Measurements from ENCODE around the gene C6.
A peak's percentile ranks its signal among the peaks of the same experiment; 100 is the strongest.
"Not testable (repeated sequence)": the region's sequence is repeated elsewhere in the genome, so short reads cannot be mapped to it uniquely, and the experiment has no call there.

C6 gene

DNA sequence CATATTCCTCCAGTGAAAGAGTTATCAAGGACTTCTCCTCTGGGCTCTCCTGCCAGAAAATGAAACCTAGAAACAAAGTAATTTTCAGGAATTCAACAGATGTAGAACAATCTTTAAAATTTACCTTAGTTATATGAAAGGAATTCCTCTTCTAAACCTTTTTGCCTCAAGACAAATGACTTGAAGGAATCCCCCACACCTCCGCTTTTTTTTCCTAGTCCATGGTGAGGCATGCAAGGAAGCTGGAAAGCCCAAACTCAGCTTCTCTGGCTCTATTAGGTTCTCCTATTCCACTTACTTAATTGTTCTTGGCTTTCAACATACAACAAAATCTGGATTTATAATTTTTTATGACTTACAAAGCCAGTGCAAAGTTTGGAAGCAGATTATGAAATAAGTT is 27.2 kb downstream of the C6 start:
- no peak for TF ChIP-seq POLR2A (IDR thresholded peaks at IDR 0.05; ENCODE audit: low read depth, low read length)
- FAIRE-seq: no peak
- DNase-seq (ENCODE audit: insufficient read length, low spot score): no peak

DNA sequence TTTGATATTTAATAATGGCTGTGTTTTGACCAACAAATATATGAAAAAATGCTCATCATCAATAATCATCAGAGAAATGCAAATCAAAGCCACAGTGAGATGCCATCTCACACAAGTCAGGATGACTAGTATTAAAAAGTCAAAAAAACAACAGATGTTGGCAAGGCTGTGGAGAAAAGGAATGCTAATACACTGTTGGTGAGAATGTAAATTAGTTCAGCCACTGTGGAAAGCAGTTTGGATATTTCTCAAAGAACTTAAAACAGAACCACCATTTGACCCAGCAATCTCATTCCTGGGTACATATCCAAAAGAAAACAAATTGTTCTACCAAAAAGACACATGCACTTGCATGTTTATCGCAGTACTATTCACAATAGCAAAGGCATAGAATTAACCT is 30.0 kb downstream of the C6 start:
- not testable (repeated sequence) for DNase-seq (ENCODE audit: insufficient read length, low spot score); FAIRE-seq

DNA sequence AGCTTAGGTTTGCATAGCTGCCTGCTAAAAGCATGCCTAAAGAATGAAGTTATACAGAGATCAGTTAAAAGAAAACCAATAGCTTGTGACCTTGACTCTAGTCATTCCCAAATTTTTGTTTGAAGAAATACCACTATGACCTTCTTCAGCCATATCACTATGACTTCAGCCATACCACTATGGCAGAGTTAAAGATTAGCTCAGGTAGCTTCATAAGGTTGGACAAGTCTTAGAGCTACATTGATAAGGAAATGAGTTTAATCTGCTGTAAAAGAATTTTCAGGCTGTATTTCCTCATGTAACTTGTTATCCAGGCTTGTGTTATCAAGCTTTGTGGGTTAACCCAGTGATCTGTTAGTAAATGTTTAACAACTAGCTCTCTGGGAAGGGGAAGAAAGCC is 30.7 kb downstream of the C6 start:
- no peak for TF ChIP-seq POLR2A (IDR thresholded peaks at IDR 0.05; ENCODE audit: low read depth, low read length)
- FAIRE-seq (no peak), DNase-seq (ENCODE audit: insufficient read length, low spot score) (no peak)

DNA sequence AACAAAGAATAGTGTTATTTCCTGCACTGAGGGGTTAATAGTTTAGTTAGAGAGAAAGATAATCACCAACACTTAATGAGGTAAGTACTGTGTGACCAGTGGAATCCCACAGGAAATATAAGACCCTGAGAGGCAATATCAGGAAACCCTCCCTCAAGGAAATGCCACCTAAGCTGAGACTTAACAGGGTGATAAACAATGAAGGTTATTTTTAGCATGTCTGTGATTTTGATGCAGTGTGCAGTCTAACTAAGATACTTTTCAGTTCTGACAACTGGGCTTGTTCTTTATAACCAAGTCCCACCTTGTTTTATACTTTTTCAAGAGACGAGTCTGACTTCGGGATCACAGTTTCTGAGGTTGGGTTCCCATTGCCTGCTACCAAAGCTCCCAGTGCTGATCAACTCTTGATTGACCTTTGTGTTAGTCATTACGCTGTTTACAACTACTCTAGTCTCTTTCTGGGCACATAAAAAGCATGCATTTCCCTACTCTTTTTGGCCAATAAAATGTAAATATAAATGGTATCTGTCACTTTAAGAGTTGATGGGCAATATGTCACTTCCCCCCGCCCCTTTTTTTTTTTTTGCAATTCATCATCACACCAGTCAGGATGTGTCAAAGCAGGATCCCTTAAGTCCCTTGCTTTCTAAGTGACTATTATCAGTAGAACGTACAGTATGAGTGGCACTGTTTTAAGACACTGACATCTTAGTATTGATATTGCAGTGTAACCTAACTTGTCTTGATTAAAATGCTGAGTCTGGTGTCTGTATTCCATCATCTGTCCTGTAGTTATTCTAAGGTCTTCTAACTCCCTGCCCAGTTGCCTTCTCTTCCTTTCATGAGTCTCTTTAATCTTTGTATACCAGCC is 31.4 kb downstream of the C6 start:
- FAIRE-seq (peak; percentile 36), DNase-seq (ENCODE audit: insufficient read length, low spot score) (no peak)
- TF ChIP-seq POLR2A (IDR thresholded peaks at IDR 0.05; ENCODE audit: low read depth, low read length): no peak

DNA sequence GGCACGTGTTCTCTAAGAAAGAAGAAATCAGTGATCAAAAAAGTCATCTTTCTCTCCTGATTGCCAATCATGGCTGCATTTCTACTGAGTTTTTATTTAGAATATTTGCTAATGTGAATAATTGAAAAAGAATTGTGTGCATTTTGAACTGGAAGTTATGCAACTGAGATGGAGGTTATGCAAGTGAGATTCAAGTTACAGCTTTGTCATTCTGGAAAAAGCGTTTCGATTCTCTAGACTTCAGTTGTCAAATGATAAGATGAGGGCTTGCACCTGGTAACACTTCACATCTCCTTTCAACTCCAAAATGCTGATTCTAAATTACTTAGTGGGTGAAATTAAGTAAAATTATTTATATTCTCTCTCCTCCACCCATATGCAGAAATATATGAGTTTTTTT is 36.4 kb downstream of the C6 start:
- DNase-seq (ENCODE audit: insufficient read length, low spot score) (no peak), FAIRE-seq (no peak)
- no peak for TF ChIP-seq POLR2A (IDR thresholded peaks at IDR 0.05; ENCODE audit: low read depth, low read length)

DNA sequence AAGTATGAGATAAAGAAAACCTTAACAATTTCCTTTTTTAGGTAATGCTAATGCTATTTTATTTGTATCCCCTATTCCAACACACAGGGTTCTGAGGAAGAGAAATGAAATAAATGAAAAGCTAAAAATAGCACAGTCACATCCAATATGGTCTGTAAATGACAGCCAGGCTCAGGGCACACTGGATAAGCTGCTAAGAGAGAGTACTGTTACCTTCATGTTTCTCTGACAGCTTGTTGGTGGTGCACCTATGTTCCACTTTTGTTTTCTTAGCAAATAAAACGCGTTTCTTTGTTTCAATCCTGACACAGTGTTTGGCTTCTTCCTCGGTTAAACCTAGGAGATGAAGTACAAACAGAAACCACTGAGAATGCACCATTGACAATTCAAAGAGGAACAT is 41.3 kb downstream of the C6 start:
- no peak for DNase-seq (ENCODE audit: insufficient read length, low spot score)
- no peak for TF ChIP-seq POLR2A (IDR thresholded peaks at IDR 0.05; ENCODE audit: low read depth, low read length)
- FAIRE-seq: no peak

DNA sequence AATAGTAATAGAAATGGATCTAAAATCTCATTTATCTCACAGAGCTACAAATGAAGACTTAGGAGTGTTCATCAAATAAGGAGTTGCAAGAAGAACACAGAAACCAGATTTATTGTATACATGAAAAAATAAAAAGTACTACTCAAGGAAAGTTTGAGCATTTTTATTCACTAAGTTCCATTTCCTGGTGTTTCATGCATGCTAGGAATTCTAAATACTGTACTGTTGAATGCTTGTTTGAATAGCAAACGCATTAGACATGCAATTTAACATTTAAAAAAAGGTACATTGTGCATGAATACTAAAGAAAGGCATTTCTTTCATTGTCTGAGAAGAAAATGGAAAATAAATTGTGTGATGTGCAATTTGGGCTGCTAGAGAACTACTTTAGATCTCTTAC is 52.1 kb downstream of the C6 start:
- DNase-seq (ENCODE audit: insufficient read length, low spot score): no peak
- no peak for TF ChIP-seq POLR2A (IDR thresholded peaks at IDR 0.05; ENCODE audit: low read depth, low read length)
- no peak for FAIRE-seq

DNA sequence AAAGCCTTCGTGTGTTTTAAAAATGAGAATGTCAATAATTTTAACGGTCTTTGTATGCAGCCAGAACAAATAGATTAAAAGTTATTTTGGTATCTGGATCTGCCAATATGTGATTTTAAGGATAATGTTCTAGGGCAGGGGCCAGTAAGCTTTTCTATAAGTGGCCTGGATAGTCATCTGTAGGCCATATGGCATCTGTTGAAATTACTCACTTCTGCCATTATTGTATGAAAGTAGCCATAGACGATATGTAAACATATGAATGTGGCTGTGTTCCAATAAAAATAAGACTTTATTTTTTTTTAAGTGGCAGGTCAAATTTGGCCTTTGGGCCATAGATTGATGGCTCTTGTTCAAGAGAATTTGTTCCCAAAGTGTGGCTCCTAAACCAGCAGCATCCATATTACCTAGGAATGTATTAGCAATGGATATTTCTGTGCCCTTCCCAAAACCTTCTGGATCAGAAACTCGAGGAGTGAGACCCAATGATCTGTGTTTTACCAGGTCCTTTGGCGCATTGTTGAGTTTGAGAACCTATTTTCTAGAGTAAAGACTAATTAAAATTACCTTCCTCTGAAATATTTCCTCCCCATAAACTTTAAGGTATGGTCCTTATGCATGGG is 55.9 kb downstream of the C6 start:
- TF ChIP-seq POLR2A (IDR thresholded peaks at IDR 0.05; ENCODE audit: low read depth, low read length): no peak
- no peak for FAIRE-seq
- no peak for DNase-seq (ENCODE audit: insufficient read length, low spot score)

DNA sequence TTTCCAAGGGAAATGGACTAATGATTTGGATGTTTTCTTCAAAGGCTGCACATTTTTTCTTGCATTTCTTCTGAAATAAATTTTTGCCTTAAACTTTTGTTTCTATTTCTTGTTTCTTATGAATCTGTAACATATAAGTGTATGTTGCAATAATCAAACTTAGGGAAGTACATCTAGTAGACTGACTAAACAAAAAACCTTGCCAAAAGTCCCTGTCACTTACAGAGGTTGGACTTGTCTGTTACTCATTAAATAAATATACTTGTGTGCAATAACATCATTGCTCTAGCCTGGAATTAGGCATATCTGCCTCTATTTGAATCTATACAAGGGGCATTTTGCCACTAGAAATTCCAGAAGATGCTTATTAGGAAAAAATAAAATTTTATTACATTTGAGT is 56.6 kb downstream of the C6 start:
- no peak for FAIRE-seq
- DNase-seq (ENCODE audit: insufficient read length, low spot score): no peak
- no peak for TF ChIP-seq POLR2A (IDR thresholded peaks at IDR 0.05; ENCODE audit: low read depth, low read length)

DNA sequence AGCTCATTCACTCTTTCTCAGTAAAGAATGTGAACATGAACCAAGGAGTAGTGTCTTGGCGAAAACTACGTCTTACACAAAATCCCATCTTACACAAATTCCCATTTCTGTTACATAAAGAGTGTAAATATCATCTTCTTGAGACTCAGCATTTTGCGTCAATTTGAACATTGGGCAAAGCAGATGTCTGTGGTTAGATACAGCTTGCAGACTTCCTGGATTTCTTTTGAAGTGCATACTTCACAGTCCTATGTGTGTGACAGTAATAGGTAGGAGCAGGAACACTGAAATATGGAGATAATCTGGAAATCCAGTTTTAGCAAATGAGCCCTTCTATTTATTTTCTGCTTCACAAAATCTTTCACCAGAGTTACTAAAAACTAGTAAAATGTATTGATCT is 58.8 kb downstream of the C6 start:
- TF ChIP-seq POLR2A (IDR thresholded peaks at IDR 0.05; ENCODE audit: low read depth, low read length): no peak
- DNase-seq (ENCODE audit: insufficient read length, low spot score): no peak
- FAIRE-seq: no peak

DNA sequence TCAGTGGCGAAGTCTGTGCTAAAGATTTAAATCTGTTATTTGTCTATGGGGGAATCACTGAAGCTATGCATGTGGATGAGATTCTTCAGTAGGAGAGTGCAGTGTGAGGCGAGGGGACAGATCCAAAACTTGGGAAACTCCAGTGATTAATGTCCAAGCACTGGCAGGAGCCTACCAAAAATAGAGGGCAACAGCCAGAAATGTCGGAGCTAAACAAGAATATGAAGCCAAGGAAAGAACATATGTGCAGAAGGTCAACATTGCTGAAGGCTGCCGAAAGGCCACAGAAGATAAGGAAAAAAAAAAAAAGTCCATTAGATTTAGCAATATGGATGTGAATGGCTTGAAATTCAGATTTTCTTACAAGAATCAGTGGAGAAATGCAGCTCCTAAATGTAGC is 61.8 kb downstream of the C6 start:
- no peak for FAIRE-seq
- no peak for TF ChIP-seq POLR2A (IDR thresholded peaks at IDR 0.05; ENCODE audit: low read depth, low read length)
- DNase-seq (ENCODE audit: insufficient read length, low spot score): no peak

DNA sequence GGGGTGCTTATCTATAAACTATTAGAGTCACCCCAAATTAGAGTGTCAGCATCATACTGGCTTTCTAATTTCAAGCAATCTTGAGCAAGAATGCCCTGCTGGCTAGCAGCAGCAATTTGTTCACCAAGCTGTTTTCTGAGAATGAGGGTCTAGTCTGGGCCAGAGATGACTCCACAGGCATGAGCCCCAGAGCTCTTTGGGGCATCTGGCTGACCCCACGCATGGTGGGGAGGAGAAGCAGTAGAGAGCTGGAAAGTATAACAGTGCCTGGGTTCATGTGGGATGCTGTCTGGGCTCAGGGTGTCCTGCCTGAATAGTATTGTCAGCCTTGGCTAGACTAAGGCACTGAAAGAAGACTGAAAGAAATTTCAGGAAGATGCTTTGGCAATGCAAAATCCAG is 64.9 kb downstream of the C6 start:
- no peak for FAIRE-seq
- no peak for TF ChIP-seq POLR2A (IDR thresholded peaks at IDR 0.05; ENCODE audit: low read depth, low read length)

DNA sequence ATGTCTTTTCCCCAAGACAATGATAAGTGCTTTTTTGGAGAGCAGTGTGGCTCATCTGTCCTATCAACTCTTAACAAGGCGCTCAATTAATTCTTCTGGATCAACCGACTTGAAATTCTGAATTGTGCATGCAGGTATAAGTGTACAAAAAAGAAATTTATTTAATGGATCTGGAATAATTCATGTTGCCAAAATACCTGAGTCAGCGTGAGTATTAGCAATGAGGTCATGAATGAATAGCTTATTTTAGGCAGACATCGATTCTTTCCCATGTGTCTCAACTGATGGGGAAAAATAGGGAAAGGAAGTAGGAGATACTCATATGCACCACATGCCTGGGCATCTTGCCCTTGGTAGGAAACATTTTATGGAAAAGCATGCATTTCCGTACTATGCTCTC is 68.0 kb downstream of the C6 start:
- FAIRE-seq (no peak), DNase-seq (ENCODE audit: insufficient read length, low spot score) (no peak)
- no peak for TF ChIP-seq POLR2A (IDR thresholded peaks at IDR 0.05; ENCODE audit: low read depth, low read length)

More for the DNA sequence above, 64.9 kb downstream of the C6 start:
- no peak for DNase-seq (ENCODE audit: insufficient read length, low spot score)

DNA sequence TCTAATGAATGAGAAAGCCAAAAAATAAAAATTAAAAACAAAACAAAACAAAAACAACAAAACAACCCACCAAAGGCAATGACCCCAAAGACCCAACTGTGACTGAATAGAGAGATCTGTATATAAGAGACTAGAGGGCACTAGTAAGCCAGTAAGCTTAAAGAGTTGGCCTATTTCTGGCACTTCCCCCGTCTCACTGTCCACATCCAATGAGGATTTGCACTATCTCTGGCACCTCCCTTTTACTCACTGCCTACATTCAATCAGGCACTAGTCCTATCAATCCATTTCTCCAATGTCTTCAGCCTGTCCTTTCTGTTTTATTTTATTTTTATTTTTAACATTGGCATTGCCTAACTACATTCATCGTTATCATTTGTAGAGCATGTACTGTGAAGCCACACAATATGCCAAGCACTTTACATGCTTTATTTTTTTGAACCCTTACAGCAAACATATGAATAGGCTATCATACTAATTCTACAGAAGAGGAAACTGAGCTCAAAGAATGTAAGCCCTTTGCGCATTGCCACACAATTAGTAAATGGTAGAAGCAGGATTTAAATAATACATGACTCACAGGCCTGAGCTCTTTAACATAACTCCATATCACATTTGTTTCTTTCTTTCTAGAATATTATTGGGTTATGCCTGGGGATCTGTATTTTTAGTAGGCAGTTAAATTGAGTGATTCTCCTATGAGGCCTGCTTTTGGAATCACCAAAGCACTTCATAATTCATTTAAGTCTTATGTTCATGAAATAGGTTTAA is 70.0 kb downstream of the C6 start:
- no peak for TF ChIP-seq POLR2A (IDR thresholded peaks at IDR 0.05; ENCODE audit: low read depth, low read length)
- FAIRE-seq (no peak), DNase-seq (ENCODE audit: insufficient read length, low spot score) (no peak)

All from H54 (cell line).